Activated CD4-positive, alpha-beta memory T cell treated with anti-CD3 and anti-CD28 coated beads, Interleukin-2, amount 10 ng/mL, durations not matched to agents 7 days and 5 days (primary cell): ENCODE measurements around the gene ZNF385B. TPM values are rescaled to one million over a fixed set of nuclear protein-coding genes. Genes with fewer than 3 reads are reported as not detected.

ENCODE experiments used
- CTCF ChIA-PET: fragments of 350-600 bp; sonication (Branson Sonifier 250); formaldehyde crosslinking; loops from one replicate; lab custom pipeline; 2021; ENCODE audit warnings: antibody characterized with exemption, inconsistent platforms; lab: Charles Lee
- POLR2A ChIA-PET: fragments of 350-600 bp; sonication (Branson Sonifier 250); formaldehyde crosslinking; loops from one replicate; lab custom pipeline; 2021; ENCODE audit warnings: antibody characterized with exemption; lab: Charles Lee
- DNase-seq: peaks from one replicate; pipeline ENCODE4 v3.0.0-alpha.2; 2020
- H3K27ac Mint-ChIP-seq: one replicate; pipeline ENCODE4 v1.8.0; 2021; ENCODE audit warnings: mild to moderate bottlenecking, mixed read lengths
- H3K27me3 Mint-ChIP-seq: one replicate; pipeline ENCODE4 v1.8.0; 2021; ENCODE audit warnings: mixed read lengths
- H3K36me3 Mint-ChIP-seq: one replicate; pipeline ENCODE4 v1.8.0; 2021; ENCODE audit warnings: low read depth, mixed read lengths
- H3K4me1 Mint-ChIP-seq: one replicate; pipeline ENCODE4 v1.8.0; 2021; ENCODE audit warnings: mixed read lengths
- H3K4me3 Mint-ChIP-seq: one replicate; pipeline ENCODE4 v1.8.0; 2021; ENCODE audit warnings: mild to moderate bottlenecking, mixed read lengths
- H3K9me3 Mint-ChIP-seq: one replicate; pipeline ENCODE4 v1.8.0; 2021; ENCODE audit warnings: mixed read lengths
- total RNA-seq, 2 experiments: library from RNA; stranded (reverse); gene quantifications; one replicate each; pipeline ENCODE4 v1.2.3, GENCODE V29; 2021

The ZNF385B gene
- total RNA-seq, 2 experiments from 2014 or later: not detected

- H3K4me1 Mint-ChIP-seq: no peaks in the 10 kb centered on the region
- no peak for DNase-seq
- H3K9me3 Mint-ChIP-seq: no peaks in the 10 kb centered on the region
- ChIA-PET CTCF (no interaction called here), POLR2A (no interaction called here)
- H3K4me3 Mint-ChIP-seq: no peak overlapping the region
- H3K36me3 Mint-ChIP-seq: no peaks in the 10 kb centered on the region
- H3K27me3 Mint-ChIP-seq: no peaks in the 10 kb centered on the region
- H3K27ac Mint-ChIP-seq: no peak overlapping the region
These were observed 11.7 kb downstream of the ZNF385B start for GRCh38 chr2:179849719-179850118.

DNA sequence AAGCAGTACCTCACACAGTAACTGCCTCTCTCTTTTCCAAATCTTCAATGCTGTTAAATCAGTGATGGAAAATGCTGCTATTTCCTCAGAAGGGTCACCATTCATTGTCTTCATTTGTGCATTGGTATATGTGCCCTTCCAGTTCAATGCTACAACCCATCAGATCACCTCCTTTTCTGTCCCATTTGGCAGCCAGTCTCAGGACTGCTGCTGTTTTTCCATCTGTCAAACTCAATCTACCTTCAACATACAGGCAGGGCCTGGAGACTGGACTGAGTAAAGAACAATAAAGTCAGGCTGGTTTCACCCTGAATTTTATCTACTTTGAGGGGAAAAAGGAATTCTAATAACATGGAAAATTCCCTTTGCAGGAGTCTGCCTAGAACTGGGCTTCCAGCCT lies 17.9 kb downstream of the ZNF385B start:
- no peaks in the 10 kb centered on the region for H3K9me3 Mint-ChIP-seq
- H3K27me3 Mint-ChIP-seq: peaks cover 3% of the 10 kb centered on the region
- H3K27ac Mint-ChIP-seq: no peak overlapping the region
- POLR2A ChIA-PET: no interaction called here
- DNase-seq: no peak
- CTCF ChIA-PET: no interaction called here
- no peaks in the 10 kb centered on the region for H3K4me1 Mint-ChIP-seq
- H3K36me3 Mint-ChIP-seq: no peaks in the 10 kb centered on the region
- H3K4me3 Mint-ChIP-seq: no peak overlapping the region

DNA sequence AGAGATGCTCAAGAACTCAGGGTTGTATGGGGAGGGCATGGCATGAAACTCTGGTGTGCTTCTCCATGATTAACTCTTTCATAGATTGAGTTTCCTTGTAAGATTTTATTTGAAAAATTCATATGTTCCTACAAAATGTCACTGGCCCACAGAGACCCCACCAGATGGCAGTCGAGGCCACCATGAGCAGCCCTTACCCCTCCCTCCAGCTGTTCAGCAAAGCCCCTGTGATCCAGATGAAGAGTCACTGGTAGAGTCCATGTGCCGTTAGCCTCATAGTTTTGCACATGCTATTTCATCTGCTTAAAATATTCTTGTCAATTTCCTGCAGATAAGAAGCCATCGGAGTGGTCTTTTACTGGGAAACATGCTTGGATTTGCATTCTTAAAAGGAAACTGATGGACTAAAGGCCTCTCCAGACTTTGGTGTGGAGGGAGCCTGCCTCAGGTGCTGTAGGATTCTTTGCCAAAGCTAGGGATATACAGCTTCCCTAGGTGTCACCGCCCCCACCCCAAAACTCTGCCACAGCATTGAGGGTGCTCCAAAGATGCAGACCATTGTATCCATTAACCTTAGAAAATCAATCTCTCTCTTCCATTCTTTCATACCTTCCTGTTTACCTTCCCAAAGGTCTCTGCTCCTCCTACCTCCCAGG lies 18.8 kb downstream of the ZNF385B start:
- Mint-ChIP-seq H3K4me3 (no peak overlapping the region), H3K9me3 (no peaks in the 10 kb centered on the region), H3K36me3 (no peaks in the 10 kb centered on the region), H3K4me1 (no peaks in the 10 kb centered on the region), H3K27ac (no peak overlapping the region), H3K27me3 (peaks cover 3% of the 10 kb centered on the region)
- no peak for DNase-seq
- ChIA-PET POLR2A (no interaction called here), CTCF (no interaction called here)

- no peaks in the 10 kb centered on the region for H3K36me3 Mint-ChIP-seq
- peaks cover 3% of the 10 kb centered on the region for H3K27me3 Mint-ChIP-seq
- POLR2A ChIA-PET: no interaction called here
- H3K27ac Mint-ChIP-seq: no peak overlapping the region
- H3K9me3 Mint-ChIP-seq: no peaks in the 10 kb centered on the region
- no peak for DNase-seq
- no peaks in the 10 kb centered on the region for H3K4me1 Mint-ChIP-seq
- CTCF ChIA-PET: no interaction called here
- H3K4me3 Mint-ChIP-seq: no peak overlapping the region
These were observed 20.6 kb downstream of the ZNF385B start for GRCh38 chr2:179840840-179841239.

- CTCF ChIA-PET: no interaction called here
- H3K9me3 Mint-ChIP-seq: no peaks in the 10 kb centered on the region
- H3K4me3 Mint-ChIP-seq: no peak overlapping the region
- H3K27ac Mint-ChIP-seq: no peak overlapping the region
- no peaks in the 10 kb centered on the region for H3K4me1 Mint-ChIP-seq
- no peak for DNase-seq
- POLR2A ChIA-PET: no interaction called here
- H3K36me3 Mint-ChIP-seq: no peaks in the 10 kb centered on the region
- H3K27me3 Mint-ChIP-seq: peaks cover 3% of the 10 kb centered on the region
These were observed 24.0 kb downstream of the ZNF385B start for GRCh38 chr2:179837408-179837807.

- Mint-ChIP-seq H3K27me3 (peaks cover 3% of the 10 kb centered on the region), H3K4me3 (no peak overlapping the region), H3K9me3 (no peaks in the 10 kb centered on the region), H3K4me1 (no peaks in the 10 kb centered on the region), H3K27ac (no peak overlapping the region), H3K36me3 (no peaks in the 10 kb centered on the region)
- DNase-seq: no peak
- ChIA-PET CTCF (no interaction called here), POLR2A (no interaction called here)
These were observed 31.2 kb downstream of the ZNF385B start for GRCh38 chr2:179830043-179830787.

DNA sequence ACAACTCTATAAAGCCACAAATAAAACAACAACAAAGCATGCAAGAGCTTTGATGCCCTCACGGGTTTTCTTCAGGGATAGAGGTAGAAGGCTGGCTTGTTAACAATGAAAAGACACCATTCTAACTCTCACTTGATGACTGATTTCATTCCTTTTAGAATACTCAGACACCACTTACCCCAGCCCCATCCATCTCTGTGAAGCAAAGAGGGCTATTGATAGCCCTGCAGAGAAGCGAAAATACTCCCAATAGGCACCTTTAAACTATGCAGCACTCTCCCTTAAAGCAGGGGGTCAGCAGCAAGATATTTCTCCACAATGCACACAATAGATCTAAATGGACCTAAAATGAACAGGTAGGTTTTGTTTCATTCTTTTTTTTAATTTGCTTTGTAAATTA lies 35.1 kb downstream of the ZNF385B start:
- no peak overlapping the region for H3K27ac Mint-ChIP-seq
- no peaks in the 10 kb centered on the region for H3K9me3 Mint-ChIP-seq
- H3K4me3 Mint-ChIP-seq: no peak overlapping the region
- ChIA-PET POLR2A (no interaction called here), CTCF (no interaction called here)
- peaks cover 3% of the 10 kb centered on the region for H3K27me3 Mint-ChIP-seq
- H3K4me1 Mint-ChIP-seq: no peaks in the 10 kb centered on the region
- DNase-seq: no peak
- no peaks in the 10 kb centered on the region for H3K36me3 Mint-ChIP-seq

- Mint-ChIP-seq H3K9me3 (no peaks in the 10 kb centered on the region), H3K27me3 (peaks cover 3% of the 10 kb centered on the region), H3K4me3 (no peak overlapping the region), H3K36me3 (no peaks in the 10 kb centered on the region), H3K4me1 (no peaks in the 10 kb centered on the region), H3K27ac (no peak overlapping the region)
- CTCF ChIA-PET: no interaction called here
- POLR2A ChIA-PET: no interaction called here
- no peak for DNase-seq
These were observed 35.9 kb downstream of the ZNF385B start for GRCh38 chr2:179825494-179825893.

DNA sequence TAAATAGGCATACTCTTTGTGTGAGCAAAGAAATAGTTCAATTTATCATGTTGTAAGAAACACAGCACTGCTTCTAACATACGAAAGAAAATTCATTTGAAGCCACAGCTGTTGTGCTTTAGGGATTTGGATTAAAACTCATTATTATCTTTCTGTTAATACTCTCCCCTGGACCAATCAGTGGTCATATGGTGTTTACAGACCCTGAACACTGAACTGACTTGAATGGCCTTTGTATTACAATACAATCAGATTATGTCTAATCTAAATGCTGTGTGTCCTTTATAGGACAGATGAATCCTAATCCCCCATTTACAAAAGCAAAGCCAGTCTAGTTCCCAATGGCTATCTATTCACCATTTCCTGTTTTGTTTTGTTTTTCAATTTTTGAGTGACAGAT lies 36.5 kb downstream of the ZNF385B start:
- Mint-ChIP-seq H3K4me3 (no peak overlapping the region), H3K4me1 (no peaks in the 10 kb centered on the region), H3K36me3 (no peaks in the 10 kb centered on the region), H3K27ac (no peak overlapping the region), H3K27me3 (peaks cover 3% of the 10 kb centered on the region), H3K9me3 (no peaks in the 10 kb centered on the region)
- DNase-seq: no peak
- CTCF ChIA-PET: no interaction called here
- POLR2A ChIA-PET: no interaction called here

DNA sequence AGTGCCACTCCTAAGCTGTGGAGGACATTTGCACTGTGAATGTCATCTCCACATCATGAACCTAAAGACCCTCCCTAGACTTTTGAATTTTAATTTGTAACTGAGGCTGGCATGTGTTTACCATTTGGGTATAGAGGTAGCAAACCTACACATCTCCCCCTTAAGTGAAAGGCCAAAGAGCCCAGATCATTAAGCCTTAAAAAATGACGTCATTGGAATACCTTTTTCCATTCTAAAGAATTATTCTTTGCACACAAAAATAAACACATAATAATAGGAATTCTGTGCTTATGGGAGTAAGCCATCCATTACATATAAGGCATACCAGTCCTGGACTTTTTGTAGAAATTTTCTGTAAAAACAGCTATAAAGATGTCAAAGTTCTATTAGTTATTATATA lies 38.9 kb downstream of the ZNF385B start:
- H3K27me3 Mint-ChIP-seq: peaks cover 3% of the 10 kb centered on the region
- H3K27ac Mint-ChIP-seq: no peak overlapping the region
- H3K4me3 Mint-ChIP-seq: no peak overlapping the region
- no peaks in the 10 kb centered on the region for H3K36me3 Mint-ChIP-seq
- DNase-seq: no peak
- H3K9me3 Mint-ChIP-seq: no peaks in the 10 kb centered on the region
- POLR2A ChIA-PET: no interaction called here
- no peaks in the 10 kb centered on the region for H3K4me1 Mint-ChIP-seq
- CTCF ChIA-PET: no interaction called here

GRCh38 chr2:179818546-179818945 lies 42.9 kb downstream of the ZNF385B start:
- Mint-ChIP-seq H3K4me1 (no peaks in the 10 kb centered on the region), H3K36me3 (no peaks in the 10 kb centered on the region), H3K27me3 (no peaks in the 10 kb centered on the region), H3K27ac (no peak overlapping the region), H3K4me3 (no peak overlapping the region), H3K9me3 (no peaks in the 10 kb centered on the region)
- CTCF ChIA-PET: no interaction called here
- POLR2A ChIA-PET: no interaction called here
- no peak for DNase-seq

DNA sequence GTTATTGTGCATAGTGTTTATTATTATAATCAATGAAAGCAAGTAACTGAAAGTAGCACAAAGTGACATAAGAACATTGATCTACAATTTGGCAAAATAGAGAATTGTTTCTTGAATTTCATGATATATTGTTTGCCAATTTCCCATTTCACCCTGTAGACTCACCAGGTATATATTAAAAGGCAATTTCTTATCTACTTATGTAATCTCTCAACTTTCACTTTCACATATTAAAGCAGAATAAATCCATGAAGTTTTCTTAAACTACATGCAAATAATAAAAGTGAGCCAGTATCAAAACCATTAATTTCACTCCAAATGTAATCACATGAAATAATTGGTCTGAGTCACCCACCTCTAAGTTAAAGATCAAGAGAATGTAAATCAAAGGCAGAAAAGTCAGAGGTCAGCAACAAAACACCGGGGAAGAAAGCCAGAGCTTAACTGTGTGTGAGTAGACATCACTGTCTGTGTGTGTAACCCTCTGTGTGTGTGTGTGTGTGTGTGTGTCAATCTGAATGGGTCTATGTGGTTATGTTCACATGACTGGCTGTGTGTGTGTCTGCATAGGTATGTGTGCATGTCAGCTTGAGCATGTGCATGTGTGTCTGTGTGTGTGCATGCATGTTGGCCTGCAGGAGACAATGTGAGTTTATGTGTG lies 44.1 kb downstream of the ZNF385B start:
- H3K36me3 Mint-ChIP-seq: no peaks in the 10 kb centered on the region
- ChIA-PET CTCF (no interaction called here), POLR2A (no interaction called here)
- no peaks in the 10 kb centered on the region for H3K4me1 Mint-ChIP-seq
- no peak overlapping the region for H3K27ac Mint-ChIP-seq
- no peak overlapping the region for H3K4me3 Mint-ChIP-seq
- H3K9me3 Mint-ChIP-seq: no peaks in the 10 kb centered on the region
- H3K27me3 Mint-ChIP-seq: no peaks in the 10 kb centered on the region
- DNase-seq: no peak

GRCh38 chr2:179814050-179814449 lies 47.4 kb downstream of the ZNF385B start:
- no peak for DNase-seq
- Mint-ChIP-seq H3K9me3 (no peaks in the 10 kb centered on the region), H3K4me1 (no peaks in the 10 kb centered on the region), H3K27ac (no peak overlapping the region), H3K27me3 (no peaks in the 10 kb centered on the region), H3K4me3 (no peak overlapping the region), H3K36me3 (no peaks in the 10 kb centered on the region)
- ChIA-PET POLR2A (no interaction called here), CTCF (no interaction called here)
